Rectal smooth muscle tissue (tissue), 1 donor: ENCODE results near the gene APBB3.

Experiments
- H3K27ac ChIP-seq: one replicate; pipeline ENCODE4 v1.7.0; 2013; ENCODE audit warnings: low read depth, low read length, inconsistent platforms
- H3K27me3 ChIP-seq: one replicate; pipeline ENCODE4 v1.7.0; 2013; ENCODE audit warnings: low read length; ENCODE audit not compliant: control insufficient read depth, insufficient read depth
- H3K36me3 ChIP-seq: one replicate; pipeline ENCODE4 v1.7.0; 2013; ENCODE audit warnings: low read length; ENCODE audit not compliant: control insufficient read depth, insufficient read depth
- H3K4me1 ChIP-seq: one replicate; pipeline ENCODE4 v1.7.0; 2013; ENCODE audit warnings: low read length; ENCODE audit not compliant: control insufficient read depth, insufficient read depth
- H3K4me3 ChIP-seq: one replicate; pipeline ENCODE4 v1.7.0; 2013; ENCODE audit warnings: low read length
- H3K9ac ChIP-seq: one replicate; pipeline ENCODE4 v1.7.0; 2013; ENCODE audit warnings: low read length

Gene APBB3

DNA sequence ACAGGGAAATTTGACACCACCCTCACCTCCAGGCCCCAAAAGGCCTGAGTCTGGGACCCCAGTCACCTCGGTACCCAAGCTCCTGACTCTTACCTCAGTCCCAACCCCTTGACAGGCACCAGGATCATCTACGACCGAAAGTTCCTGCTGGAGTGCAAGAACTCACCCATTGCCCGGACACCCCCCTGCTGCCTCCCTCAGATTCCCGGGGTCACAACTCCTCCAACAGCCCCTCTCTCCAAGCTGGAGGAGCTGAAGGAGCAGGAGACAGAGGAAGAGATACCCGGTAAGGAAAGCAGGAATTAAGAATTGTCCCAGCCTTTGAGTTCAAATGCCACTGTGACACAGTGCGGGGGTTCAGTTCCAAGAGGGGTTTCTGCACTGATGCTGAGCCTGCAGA is 15.6 kb downstream of the APBB3 start:
- H3K4me3 ChIP-seq = peak overlapping the region; percentile 65
- H3K27me3 ChIP-seq = no peaks in the 10 kb centered on the region
- H3K27ac ChIP-seq = peak overlapping the region; percentile 93
- peaks cover 36% of the 10 kb centered on the region for H3K4me1 ChIP-seq
- H3K36me3 ChIP-seq = peaks cover 20% of the 10 kb centered on the region
- H3K9ac ChIP-seq = peak overlapping the region; percentile 14

DNA sequence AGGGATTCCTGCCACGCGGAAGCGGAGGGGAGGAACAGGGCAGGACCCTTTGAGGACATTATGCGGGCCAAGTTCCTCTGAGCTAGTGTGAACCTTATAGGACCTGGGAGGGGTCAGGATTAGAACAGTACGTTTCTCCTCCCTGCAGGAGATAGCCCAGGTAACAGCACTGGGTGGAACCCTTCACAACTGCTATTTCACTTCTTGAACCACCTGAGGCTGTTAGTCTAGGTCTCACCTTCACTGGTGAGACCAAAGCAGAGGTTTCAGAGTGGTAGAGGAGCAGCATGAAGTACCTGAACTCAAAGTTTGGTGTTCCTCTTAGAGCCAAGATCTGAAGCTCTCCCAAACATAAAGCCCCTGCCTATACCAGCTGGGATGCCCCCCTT is 16.1 kb downstream of the APBB3 start:
- Histone ChIP-seq H3K9ac (peak overlapping the region; percentile 16), H3K36me3 (peaks cover 20% of the 10 kb centered on the region), H3K4me3 (peak overlapping the region; percentile 65)

DNA sequence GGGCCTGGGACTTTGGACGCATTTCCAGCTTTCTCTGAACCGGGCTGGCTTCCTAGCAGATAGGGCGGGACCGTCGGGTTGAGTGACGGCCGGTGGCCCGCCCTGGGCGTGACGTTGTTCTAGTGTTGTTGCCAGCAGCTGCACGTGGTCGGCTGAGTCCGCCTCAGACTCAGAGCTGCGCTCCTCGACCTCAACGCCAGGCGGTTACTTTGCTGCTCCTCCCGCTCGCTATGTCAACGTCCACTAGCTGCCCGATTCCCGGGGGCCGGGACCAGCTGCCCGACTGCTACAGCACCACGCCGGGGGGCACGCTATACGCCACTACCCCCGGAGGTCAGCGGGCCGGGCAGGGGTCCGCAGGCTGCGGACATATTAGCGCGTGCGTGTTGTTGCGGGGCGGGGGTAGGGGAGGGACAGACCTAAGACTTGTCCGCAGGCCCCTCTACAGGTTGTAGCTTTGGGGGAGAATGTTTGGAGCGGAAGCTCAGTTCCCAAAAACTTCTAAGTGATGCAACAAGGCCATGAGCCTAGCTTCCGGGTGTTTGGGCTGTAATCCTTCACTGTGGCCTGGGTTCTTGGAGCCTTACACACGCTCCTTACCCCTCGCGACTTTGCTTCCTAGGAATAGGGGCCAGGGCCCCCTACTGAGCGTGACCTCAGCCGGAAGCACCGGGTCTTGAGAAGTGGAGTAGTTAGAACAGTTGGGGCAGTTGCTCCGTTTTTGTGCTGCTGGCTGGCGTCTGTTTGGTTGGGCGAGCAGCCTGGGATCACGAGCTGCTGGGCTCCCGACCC is 16.7 kb downstream of the APBB3 start, which contains the start of gene EIF4EBP3:
Gene EIF4EBP3 (plus strand): TSS at position 155 of the 792 bp plus-strand sequence. CDS start 76 bp downstream, at position 231.
- Histone ChIP-seq H3K36me3 (peaks cover 20% of the 10 kb centered on the region), H3K27ac (peak within 1 kb of the TSS; percentile 93), H3K4me1 (peaks cover 36% of the 10 kb centered on the region), H3K27me3 (no peaks in the 10 kb centered on the region), H3K9ac (peak within 1 kb of the TSS; percentile 16), H3K4me3 (peak within 1 kb of the TSS; percentile 65)

More for the DNA sequence above, 16.1 kb downstream of the APBB3 start:
- H3K27me3 ChIP-seq = no peaks in the 10 kb centered on the region
- peaks cover 36% of the 10 kb centered on the region for H3K4me1 ChIP-seq
- H3K27ac ChIP-seq = peak overlapping the region; percentile 93

DNA sequence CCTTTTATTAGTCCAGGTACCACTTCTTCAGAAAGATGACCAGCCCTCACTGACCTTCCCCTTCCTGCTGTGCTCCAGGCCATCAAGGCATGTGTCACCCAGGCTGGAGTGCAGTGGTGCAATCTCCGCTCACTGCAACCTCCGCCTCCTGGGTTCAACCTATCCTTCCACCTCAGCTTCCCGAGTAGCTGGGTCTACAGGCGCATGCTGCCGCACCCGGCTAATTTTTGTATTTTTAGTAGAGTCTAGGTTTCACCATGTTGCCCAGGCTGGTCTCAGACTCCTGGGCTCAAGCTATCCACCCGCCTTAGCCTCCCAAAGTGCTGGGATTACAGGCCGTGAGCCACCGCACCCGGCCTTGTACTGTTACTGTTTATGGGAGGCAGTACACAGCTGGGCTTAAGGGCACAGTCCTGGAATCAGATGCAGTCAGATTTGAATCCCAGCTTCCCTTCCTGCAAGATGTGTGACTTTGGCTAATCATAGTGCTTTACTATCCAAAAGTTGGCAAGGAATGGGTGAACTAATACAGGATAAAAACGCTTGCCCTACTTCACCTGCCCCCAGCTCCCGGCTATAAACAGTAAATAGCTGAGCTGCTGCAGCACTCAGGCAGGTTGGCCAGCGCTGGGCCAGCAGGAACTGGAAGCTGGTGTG is 17.4 kb downstream of the APBB3 start:
- peaks cover 19% of the 10 kb centered on the region for H3K36me3 ChIP-seq

DNA sequence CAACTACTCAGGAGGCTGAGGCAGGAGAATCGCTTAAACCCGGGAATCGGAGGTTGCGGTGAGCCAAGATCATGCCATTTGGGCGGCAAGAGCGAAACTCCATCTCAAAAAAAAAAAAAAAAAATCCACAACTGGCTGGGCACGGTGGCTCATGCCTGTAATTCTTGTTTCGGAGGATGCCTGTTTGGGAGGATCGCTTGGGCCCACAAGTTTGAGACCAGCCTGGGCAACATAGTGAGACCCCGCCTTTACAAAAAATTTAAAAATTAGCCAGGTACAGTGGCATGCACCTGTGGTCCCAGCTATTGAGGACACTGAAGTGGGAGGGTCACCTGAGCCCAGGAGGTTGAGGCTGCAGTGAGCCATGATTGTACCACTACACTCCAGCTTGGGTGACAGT is 18.8 kb downstream of the APBB3 start:
- Histone ChIP-seq H3K27me3 (no peaks in the 10 kb centered on the region), H3K4me3 (no peak overlapping the region), H3K4me1 (peaks cover 35% of the 10 kb centered on the region), H3K9ac (no peak overlapping the region), H3K27ac (no peak overlapping the region), H3K36me3 (peaks cover 12% of the 10 kb centered on the region)

More for the DNA sequence above, 17.4 kb downstream of the APBB3 start:
- Histone ChIP-seq H3K4me3 (peak overlapping the region; percentile 65), H3K27me3 (no peaks in the 10 kb centered on the region), H3K9ac (no peak overlapping the region), H3K27ac (peak overlapping the region; percentile 76), H3K4me1 (peaks cover 36% of the 10 kb centered on the region)

DNA sequence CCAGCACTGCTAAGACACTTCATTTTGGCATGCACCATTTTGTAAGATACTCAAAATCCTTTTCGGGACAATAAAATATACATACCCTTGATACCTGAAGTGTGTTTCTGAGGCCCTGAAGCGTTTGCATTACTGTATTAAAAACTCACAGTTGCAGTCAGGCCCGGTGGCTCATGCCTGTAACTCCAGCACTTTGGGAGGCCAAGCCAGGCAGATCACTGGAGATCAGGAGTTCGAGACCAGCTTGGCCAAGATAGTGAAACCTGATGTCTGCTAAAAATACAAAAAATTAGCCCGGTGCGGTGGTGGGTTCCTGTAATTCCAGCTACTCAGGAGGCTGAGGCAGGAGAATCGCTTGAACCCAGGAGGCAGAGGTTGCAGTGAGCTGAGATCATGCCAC is 19.4 kb downstream of the APBB3 start:
- no peak overlapping the region for H3K4me3 ChIP-seq
- H3K27me3 ChIP-seq = no peaks in the 10 kb centered on the region
- H3K9ac ChIP-seq = no peak overlapping the region
- H3K36me3 ChIP-seq = peaks cover 6% of the 10 kb centered on the region
- peaks cover 29% of the 10 kb centered on the region for H3K4me1 ChIP-seq
- no peak overlapping the region for H3K27ac ChIP-seq

DNA sequence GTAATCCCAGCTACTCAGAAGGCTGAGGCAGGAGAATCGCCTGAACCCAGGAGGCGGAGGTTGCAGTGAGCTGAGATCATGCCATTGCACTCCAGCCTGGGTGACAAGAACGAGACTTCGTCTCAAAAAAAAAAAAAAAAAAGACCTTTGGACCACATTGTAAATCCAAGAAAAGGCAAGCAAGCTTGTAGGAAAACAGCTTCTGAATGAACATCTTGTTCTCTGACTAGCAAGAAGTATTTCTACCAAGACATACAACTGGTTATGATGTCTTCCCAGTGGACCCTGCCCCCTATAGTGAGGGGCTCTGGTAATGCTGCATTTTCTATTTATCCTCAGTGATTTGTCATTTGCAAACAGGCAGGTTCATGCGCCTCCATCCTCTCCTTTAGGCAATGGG is 21.4 kb downstream of the APBB3 start:
- H3K36me3 ChIP-seq = peaks cover 5% of the 10 kb centered on the region
- no peak overlapping the region for H3K9ac ChIP-seq
- H3K4me1 ChIP-seq = peaks cover 10% of the 10 kb centered on the region
- no peaks in the 10 kb centered on the region for H3K27me3 ChIP-seq
- H3K4me3 ChIP-seq = no peak overlapping the region
- H3K27ac ChIP-seq = no peak overlapping the region

DNA sequence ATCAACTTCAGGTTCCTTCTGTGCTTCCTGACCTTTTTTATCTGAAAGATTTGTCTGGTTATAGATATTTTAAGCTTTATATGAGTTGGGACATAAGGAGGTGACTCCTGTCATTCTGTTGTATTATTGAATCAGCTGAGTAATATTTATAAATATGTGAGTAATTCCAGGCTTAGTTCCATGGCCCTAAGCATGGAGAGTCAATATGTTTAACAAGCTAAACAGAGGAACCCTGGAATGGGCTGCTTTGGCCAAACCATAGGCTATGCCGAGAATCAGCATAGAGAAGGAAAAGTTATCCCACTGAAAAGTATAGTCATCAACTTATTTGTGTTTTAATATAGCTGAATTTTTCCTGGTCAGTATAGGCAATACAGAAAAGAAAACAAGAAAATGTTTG is 24.2 kb downstream of the APBB3 start:
- Histone ChIP-seq H3K4me3 (no peak overlapping the region), H3K4me1 (no peaks in the 10 kb centered on the region), H3K27me3 (no peaks in the 10 kb centered on the region), H3K27ac (no peak overlapping the region), H3K36me3 (peaks cover 7% of the 10 kb centered on the region), H3K9ac (no peak overlapping the region)

DNA sequence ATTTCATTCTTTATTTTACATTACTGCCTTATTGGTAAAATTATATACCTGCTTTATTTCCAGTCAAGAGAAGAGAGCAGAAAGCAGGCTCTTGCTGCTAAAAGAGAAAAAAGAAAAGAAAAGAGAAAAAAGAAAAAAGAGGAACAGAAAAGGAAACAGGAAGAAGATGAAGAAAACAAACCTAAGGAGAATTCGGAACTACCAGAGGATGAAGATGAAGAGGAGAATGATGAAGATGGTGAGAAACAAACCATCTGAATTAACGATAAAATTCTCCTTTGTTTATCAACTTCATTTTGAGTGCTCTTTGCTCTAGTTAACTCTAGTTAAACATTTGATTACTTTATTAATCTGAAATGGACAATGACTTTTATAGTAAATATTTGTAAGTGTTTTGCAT is 40.4 kb downstream of the APBB3 start:
- Histone ChIP-seq H3K9ac (no peak overlapping the region), H3K27me3 (no peaks in the 10 kb centered on the region), H3K4me3 (no peak overlapping the region), H3K27ac (no peak overlapping the region), H3K36me3 (peaks cover 17% of the 10 kb centered on the region), H3K4me1 (no peaks in the 10 kb centered on the region)

DNA sequence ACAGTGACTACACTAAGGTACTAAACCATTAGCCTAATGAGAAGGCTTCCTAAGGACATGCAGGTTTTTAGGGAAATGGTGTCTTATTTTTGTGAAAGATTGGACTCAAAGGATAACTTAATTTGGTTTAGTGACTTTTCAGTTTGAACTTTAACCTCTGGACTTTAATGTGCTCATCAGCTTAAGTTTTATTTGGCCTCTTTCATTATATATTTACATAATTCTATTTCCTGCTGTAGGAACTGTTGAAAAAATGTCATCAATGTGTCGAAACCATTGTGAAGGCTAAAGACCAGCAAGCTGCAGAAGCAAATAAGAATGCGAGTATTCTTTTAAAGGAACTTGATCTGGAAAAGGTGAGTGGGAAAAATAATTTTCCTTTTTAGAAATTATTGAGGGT is 51.3 kb downstream of the APBB3 start:
- H3K36me3 ChIP-seq = peaks cover 14% of the 10 kb centered on the region
- H3K9ac ChIP-seq = no peak overlapping the region
- no peaks in the 10 kb centered on the region for H3K27me3 ChIP-seq
- H3K4me1 ChIP-seq = no peaks in the 10 kb centered on the region
- no peak overlapping the region for H3K27ac ChIP-seq
- H3K4me3 ChIP-seq = no peak overlapping the region

DNA sequence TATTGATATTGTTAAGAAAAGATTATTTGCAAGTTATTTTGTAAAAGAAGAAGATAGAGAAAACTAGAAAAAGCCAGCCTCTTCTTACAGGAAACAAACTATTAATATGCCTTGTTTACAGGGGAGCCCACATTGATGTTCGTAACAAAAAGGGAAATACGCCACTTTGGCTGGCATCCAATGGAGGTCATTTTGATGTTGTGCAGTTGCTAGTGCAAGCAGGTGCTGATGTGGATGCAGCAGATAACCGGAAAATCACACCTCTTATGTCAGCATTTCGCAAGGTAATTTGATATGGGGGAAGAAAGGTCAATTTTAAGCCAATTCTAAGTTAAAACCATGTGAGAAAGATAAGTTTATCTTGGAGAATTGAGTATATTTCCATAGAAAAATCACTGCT is 54.5 kb downstream of the APBB3 start:
- Histone ChIP-seq H3K9ac (no peak overlapping the region), H3K4me3 (no peak overlapping the region), H3K27me3 (no peaks in the 10 kb centered on the region), H3K36me3 (peaks cover 26% of the 10 kb centered on the region), H3K27ac (no peak overlapping the region), H3K4me1 (no peaks in the 10 kb centered on the region)
